NCI-H2227 (cell line): Measurements from ENCODE around the gene SELENOP.
"Not testable (repeated sequence)": the region's sequence is repeated elsewhere in the genome, so short reads cannot be mapped to it uniquely, and the experiment has no call there.

ENCODE experiments used
- DNase-seq: peaks from one replicate; lab custom pipeline; 2025; ENCODE audit not compliant: unreplicated experiment; lab: John Stamatoyannopoulos, UW

SELENOP gene

GRCh38 chr5:42826757-42827515, 15.2 kb upstream of the SELENOP start:
- no peak for DNase-seq

GRCh38 chr5:42825422-42826148, 13.9 kb upstream of the SELENOP start:
- DNase-seq = no peak

DNA sequence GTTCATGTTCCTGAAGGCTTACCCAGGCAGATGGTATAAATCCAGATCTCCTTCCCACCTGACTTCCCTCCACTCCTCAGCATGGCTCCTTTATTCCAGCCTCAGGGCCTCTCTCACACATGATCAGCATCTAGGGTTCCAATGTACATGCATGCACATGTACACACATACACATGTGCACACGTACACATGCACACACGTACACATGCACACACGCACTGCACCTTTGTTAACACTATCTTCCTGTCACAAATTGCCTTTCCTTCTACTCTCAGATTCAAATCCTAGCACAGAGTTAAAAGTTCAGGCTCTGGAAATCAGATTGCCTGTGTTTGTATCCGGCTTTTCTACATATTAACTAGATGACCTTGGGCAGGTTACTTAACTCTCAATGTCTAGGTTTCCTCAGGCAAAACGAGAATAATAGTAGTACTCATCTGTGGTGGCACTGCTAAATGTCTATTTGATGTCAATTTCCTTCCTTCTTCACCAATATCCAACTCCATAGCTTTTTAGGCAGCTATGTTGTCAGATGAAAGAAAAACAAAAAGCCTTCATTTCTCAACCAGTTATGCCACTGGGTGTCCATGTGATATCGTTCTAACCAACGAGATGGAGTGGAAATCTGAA, 12.8 kb upstream of the SELENOP start:
- no peak for DNase-seq

DNA sequence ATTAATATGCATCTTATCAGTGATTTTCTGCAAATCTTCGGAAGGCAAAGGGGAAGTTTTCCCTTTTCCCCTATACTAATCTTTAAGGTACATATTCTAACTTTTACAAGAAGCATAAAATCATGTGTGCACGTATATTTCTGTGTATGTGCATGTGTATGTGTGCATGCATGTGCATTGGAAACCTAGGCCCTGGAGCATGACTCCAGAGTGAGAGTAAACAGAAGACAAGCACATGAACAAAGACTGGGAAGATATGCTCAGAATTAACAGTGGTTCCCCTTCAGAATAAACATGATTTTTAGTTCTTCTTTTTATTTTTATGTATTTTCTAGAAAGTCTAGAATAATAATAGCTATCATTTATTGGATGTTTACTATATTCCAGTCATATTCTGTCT, 10.9 kb upstream of the SELENOP start:
- DNase-seq = no peak

DNA sequence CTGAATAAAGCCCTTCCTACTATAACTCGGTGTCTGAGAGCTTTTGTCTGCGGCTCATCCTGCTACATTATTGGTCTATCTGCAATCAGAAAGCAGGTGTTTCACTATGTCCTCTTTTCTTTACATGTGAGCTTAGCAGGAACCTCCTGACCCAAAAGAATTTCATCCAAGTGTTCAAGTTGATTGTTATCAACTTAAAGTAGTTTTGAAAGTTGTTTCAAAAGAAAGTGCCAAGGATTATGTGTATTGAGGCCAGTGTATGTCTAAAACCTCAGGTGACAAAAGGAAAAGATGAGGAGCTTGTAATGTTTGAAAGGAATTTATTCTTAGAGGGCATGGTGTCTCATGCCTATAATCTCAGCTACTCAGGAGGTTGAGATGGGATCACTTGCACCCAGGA, 8.1 kb upstream of the SELENOP start:
- DNase-seq = no peak

- DNase-seq = not testable (repeated sequence)
These were observed 4.9 kb upstream of the SELENOP start for GRCh38 chr5:42816546-42816945.

GRCh38 chr5:42813533-42813932, 1.8 kb upstream of the SELENOP start:
- DNase-seq = no peak

GRCh38 chr5:42812620-42813019, 928 bp upstream of the SELENOP start:
- no peak for DNase-seq

DNA sequence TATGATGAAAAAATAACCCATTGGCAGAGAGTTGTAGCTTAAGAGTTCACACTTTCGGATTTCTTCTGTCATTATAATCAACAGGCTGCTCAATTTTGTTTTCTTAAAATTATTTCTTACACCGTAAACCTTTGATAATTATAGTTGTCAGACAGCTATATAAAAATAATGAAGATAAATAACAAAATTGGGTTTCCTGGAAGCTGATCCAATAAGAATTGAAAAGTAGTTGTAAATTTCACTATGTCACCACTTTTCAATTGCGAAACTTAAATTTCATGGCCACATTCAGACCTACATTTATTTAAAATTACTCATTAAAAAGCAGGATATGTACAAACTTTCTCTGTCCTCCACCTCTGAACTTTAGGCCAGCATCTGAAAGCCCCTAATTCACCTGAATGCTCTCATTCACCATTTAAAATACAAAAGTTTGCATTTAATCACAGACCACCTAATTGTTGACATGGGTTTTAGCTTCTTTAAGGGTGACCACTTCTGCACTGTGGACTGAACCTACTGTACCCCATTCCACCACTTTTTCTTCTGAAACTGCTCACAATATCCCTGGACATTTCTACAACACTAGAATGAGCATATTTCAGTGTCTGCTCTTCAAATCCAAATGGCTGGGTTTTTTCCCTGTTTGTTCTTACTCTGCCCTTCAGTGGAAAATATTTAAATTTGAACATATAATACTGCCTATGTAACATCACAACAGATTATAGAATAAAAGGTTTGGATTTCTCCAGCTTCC, 680 bp downstream of the SELENOP start:
- no peak for DNase-seq

DNA sequence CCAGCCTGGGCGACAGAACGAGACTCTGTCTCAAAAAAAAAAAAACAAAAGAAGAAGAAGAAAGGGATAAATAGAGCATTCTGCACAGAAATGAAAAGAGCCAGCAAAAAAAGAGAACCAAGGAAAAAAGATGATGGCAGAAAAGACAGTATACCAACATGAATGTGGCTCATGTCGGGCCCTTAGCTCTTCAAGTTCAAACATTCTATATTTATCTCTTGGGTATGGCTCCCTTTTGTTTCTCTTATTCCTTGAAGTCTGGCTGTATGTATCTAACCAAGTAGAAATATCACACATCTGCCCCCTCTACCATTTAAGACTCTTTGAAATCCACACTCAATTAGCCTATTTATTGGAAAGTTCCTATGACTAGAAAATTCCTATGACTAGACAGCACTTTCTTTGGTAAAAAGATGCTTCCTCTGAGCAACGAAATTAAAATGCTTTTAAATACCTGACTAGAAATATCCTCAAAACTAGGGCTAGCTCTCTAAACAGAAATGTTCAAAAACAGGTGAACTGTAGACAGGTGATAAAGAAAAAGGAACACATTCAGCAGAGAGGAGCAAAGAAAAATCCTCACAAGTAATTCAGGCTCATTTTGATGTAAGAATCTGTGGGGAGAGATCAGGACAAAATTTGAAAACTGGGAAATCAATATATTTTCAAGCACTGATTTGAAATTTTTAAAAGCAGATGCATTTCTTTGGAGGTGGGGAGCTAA, 2.6 kb downstream of the SELENOP start:
- DNase-seq = no peak

DNA sequence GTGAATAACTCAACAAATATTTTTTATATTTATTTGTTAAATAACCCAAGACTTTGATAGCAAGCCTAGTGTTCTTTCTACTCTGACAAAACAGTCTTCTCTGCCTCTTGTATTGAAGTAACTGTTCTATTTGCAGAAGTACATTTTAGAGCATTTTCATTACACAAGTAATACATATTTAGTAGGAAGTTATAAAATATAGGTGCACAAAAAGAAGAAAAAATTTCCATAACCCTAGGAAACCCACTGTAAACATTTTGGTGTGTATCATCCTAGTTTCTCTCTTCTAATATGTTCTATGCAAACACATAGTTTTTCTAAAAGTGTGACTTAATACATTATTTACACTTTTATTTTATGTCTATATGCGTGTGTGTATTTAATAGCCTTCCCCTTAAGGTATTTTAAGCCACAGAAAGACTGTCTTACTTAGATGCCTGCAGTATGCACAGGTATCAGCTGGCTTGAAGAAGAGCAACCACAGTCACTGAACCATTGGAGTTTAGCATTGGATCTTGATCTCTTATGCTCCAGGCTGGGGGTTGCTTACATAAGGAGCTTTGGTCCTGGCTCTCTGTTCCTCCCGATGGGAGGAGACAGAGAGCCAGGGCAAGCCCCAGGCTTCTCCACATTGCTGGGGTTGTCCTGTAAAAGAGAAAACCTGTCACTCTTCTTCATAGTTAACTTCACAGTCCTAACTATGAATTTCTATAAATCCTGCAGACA, 3.8 kb downstream of the SELENOP start:
- DNase-seq = no peak

- DNase-seq = no peak
These were observed 4.9 kb downstream of the SELENOP start for GRCh38 chr5:42806701-42807262.

GRCh38 chr5:42806004-42806700, 5.5 kb downstream of the SELENOP start:
- no peak for DNase-seq

DNA sequence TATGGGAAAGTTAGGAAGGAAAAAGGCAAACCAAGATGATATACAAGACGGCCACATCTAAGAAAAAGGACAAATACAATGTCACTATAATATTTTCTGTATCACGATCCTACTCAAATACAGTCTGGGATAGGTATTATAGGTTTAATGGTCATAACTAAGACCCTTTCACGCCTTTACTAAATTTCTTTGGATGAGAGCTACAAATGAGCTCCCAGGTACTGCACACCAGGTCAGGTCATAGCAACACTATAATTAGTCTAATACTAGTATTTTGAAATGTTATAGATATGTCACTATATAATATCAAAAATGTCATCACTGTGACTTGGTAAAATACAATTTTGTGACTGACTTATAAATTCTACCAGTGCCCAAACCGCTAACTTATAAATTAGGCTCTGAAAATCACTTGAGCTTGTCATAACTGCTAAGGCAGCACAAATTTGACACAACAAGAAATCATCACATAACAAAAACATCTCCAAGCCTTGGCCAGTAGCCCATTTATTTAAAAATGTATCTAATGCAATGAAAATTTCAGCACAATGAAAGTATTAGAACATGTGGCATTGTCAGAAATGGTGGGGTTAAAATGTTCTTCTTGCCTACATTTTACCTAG, 6.9 kb downstream of the SELENOP start:
- DNase-seq = no peak

- no peak for DNase-seq
These were observed 10.1 kb downstream of the SELENOP start for GRCh38 chr5:42801516-42802166.

- DNase-seq = no peak
These were observed 10.9 kb downstream of the SELENOP start for GRCh38 chr5:42800748-42801330.

DNA sequence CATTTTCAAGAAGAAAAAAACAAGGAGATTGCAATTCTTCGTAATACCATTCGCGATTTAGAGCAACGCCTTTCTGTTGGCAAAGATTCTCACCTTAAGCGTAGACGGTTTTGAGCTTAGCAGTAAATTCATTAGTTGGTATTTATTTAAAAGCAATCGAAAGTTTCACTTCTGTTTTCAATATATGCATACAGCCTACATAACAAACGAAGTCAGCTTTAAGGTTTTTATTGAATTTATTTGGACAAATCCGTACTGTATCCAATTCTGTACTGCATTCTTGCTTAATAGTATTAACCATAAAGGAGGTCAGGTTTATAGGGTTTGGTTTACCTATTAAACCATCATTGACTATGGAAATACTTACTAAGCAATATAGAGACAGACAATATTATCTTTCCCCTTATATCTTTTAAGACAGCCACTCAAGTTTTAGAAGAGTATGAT, 12.0 kb downstream of the SELENOP start:
- DNase-seq = no peak

DNA sequence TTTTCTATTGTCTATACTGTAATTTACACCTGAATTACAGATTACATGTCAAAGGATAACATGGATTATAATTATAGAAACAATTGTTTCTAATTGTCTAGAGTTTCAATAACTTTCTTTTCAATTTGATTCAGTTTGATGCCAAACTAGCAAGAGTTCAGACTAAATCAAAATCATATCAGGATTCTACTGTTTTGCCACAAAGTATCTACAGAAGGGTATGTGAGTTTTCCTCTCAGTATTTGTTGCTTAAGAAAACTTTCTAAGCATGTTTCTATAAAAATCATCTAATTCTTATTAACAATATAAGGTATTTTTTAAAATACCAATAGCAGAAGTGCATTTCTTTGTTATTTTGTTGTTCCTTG, 12.5 kb downstream of the SELENOP start:
- DNase-seq = no peak
